AG10803 (cell line): ENCODE measurements around the gene BSPRY.

Experiments
- DNase-seq: peaks from one replicate; pipeline ENCODE4 v3.0.0; 2010; ENCODE audit warnings: low read depth
- H3K4me3 ChIP-seq: 2 replicates; pipeline ENCODE4 v1.5.1; 2011; ENCODE audit warnings: mild to moderate bottlenecking, low read length, control low read depth
- CTCF ChIP-seq: conservative IDR thresholded peaks from 2 replicates; pipeline ENCODE4 v1.5.1; 2011; ENCODE audit warnings: mild to moderate bottlenecking, low read length, control low read depth, inconsistent platforms

The BSPRY gene

DNA sequence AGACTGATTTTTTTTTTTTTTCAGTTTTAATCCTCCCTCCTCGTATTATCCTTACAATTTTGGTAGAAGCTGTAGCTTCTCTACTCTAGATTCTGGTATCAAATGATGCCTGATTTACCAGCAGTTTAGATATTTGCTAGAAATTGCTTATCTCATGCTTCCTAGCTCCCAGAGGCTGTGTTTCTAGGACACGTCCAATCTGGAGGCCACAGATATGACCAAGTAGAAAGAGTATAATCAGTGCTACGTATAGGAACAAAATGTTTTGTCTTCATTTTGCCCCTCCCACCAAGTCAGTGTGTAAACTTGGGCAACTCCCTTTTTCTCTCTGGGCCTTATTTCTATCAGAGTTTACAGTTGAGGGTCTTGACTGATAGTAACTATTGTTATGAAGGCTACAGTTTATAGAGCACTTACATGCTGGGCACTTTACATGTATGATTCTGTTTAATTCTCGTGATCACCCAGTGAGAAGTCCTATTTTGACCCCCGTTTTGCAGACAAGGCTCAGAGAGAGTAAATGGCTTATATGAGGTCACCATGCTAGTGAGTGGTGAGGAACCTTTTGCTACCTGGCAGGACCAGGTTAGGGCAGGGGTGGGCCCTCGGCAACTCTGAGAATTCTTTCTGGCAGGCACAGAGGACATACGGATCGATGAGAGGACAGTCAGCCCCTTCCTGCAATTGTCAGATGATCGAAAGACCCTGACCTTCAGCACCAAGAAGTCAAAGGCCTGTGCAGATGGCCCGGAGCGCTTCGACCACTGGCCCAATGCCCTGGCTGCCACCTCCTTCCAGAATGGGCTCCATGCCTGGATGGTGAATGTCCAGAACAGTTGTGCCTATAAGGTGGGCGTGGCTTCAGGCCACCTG lies 19.9 kb downstream of the BSPRY start:
- TF ChIP-seq CTCF, result no peak
- H3K4me3 ChIP-seq, result no peak overlapping the region
- no peak for DNase-seq

DNA sequence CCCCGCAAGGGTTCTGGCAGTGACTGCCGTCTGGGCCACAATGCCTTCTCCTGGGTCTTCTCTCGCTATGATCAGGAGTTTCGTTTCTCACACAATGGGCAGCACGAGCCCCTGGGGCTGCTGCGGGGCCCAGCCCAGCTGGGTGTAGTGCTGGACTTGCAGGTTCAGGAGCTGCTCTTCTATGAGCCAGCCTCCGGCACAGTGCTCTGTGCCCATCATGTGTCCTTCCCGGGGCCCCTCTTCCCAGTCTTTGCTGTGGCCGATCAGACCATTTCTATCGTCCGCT lies 20.5 kb downstream of the BSPRY start:
- no peak for TF ChIP-seq CTCF
- DNase-seq, result no peak
- no peak overlapping the region for H3K4me3 ChIP-seq

DNA sequence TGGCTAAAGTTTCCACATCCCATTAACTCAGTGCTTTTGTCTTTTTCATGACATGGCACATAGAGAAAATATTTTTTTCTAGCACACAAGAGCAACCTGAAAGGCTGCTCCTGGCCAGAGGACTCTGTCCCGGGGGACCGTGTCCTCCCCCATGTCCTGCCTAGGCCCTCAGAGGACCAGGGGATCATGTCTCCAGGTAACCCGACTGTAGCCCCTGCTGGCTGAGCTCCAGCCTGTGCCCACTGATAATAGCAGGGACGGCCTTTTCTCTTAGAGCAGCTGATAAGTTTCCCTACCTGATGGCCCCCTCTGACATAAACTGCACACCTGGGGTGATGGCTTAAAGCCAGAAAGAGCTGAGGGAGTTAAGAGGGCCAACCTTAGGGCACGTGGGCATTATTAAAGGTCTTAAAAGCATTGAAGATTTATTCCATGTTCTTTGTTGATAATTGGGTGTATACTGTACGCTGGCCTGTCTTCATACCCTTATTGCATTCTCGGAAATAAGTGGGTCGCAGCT lies 21.5 kb downstream of the BSPRY start:
- no peak overlapping the region for H3K4me3 ChIP-seq
- TF ChIP-seq CTCF, result no peak
- DNase-seq, result no peak

- H3K4me3 ChIP-seq, result no peak overlapping the region
- DNase-seq, result no peak
- no peak for TF ChIP-seq CTCF
These were observed 22.7 kb downstream of the BSPRY start for GRCh38 chr9:113372059-113372458.

DNA sequence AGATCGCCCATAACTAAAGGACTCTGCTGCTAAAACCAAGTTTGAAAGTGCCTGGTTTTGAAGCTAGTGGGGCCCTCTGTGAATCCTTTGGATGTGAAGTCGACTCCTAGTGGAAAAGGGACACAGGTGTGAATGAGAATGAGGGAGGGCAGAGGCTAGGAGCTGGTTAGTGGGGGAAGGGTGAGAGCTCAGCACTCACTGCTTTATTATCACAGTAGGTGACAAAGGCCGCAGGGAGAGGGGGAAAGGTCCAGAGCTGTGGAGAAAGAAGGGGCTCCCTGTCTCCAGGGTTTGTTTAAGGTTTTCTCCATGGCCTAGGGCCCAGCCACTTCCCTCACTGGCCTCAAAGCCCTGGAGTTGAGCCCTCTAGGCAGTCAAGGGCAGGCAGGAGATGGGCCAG lies 23.9 kb downstream of the BSPRY start:
- H3K4me3 ChIP-seq, result no peak overlapping the region
- TF ChIP-seq CTCF, result no peak
- no peak for DNase-seq

DNA sequence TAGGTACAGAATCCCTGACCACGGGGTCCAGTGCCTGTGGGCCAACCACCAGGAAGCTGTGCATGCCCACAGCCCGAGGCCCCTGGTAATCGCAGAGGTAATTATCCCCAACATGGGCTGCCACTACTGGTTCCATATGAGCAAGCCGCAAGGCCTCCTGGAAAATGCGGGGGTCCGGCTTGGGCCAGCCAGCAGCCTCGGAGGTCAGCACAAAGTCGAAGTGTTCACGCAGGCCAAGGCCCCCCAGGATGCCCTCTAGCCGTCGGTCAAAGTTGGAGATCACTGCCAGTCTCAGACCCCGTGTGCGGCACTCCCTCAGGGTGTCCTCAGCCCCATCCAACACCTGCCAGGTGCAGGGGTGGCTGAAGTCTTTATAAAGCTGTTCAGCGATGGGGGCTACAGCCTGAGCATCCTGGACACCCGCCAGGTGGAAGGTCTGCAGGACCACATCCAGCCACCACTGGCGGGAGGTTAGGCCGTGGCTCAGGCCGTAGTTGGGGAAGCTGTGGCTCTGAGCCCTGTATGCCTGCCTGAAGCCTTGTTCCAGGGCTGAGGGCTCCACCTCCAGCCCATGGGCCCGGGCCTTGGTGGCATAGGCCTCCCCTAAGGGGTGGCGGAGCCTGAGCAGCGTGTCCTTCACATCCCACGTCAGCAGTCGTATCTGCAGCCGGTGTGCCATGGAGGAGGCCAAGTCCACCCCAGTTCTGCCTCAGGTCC lies 24.5 kb downstream of the BSPRY start:
- no peak overlapping the region for H3K4me3 ChIP-seq
- no peak for DNase-seq
- no peak for TF ChIP-seq CTCF
